ENCODE data around the gene MSRB2.

Gene MSRB2

DNA sequence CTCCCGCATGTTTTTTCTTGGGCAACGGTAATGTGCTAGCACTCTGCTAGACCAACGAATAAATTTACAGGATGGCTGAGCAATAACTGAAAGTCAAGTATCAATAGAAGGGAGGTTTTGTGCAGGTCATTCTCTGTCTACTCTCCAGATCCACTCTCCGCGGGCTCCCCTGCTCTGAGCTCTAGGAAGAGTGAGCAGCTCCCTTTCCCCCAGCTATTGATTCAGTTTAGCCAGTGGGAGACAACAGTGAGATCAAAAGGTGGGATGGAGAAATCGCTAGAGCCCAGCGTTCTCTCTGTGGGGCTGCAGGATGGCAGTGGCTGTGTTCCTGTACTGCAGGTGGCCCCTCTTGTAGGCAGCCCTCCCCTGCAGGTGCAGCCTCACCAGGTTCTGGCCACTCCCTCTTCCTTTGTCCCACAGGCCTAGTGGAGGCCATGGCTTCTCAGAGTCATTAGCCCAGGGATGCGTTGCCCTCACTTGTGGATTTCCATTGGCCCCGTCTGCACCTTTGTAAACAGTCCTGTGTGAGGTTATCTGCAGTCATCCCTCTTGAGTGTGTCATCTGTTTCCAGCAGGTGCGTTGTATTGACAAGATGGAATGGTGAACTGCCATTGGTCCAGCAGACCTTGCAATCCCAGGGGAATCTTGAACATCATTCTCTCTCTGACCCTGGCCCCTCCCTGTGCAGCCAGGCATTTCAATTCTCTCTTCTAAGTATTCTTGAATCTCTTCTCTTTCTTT is 11.1 kb downstream of the MSRB2 start:
- H3K9me3 Mint-ChIP-seq, result no peaks in the 10 kb centered on the region
- no peaks in the 10 kb centered on the region for H3K27me3 Mint-ChIP-seq
- H3K27ac Mint-ChIP-seq (ENCODE audit: low read depth), result no peak overlapping the region
- ATAC-seq (replicated peaks; ENCODE audit: extremely low read depth, poor library complexity, severe bottlenecking), result no peak
- no peak overlapping the region for H3K4me3 Mint-ChIP-seq
- DNase-seq (ENCODE audit: low spot score in 2 of 2), result no peak
- no peaks in the 10 kb centered on the region for H3K4me1 Mint-ChIP-seq
- H3K36me3 Mint-ChIP-seq (ENCODE audit: insufficient read depth), result peaks cover 10% of the 10 kb centered on the region

DNA sequence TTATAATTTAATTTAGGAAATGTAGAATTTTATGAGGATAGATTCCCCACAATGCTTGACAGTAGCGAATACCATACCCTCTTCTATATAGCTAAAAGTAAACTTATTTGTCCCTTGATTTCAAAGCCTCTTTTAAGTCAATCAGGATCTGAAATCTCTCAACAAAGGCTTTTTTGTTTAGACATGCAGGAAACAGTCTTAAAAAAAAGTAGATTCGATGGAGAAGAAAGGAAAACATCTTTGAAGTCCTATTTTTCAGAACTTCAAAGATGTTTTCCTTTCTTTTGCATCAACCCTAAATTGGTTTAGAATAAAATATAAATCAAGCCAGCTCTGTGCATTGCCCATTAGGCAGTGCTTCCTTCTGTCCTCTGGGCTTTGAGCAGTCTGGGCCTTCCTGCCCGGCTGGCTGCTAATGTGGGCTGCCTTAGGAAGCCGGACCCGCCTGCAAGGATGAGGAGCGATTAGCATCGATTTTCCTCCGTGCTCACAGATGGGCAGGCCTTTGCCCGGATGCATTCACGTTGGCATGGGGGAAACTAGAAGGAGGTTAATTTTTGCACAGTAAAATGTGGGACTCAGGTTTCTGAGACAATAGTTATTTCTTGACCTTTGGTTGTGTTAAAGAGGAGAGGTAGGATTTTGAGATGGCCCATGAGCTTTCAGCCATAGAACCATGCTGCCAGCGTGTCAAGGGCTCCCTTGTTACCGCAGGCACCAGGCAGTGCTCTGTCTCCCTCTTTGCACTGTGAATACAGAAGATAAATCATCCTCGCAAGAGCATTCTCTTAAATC is 15.5 kb downstream of the MSRB2 start:
- Mint-ChIP-seq H3K4me3 (no peak overlapping the region), H3K4me1 (no peaks in the 10 kb centered on the region), H3K27ac (ENCODE audit: low read depth) (no peak overlapping the region), H3K27me3 (no peaks in the 10 kb centered on the region), H3K9me3 (no peaks in the 10 kb centered on the region), H3K36me3 (ENCODE audit: insufficient read depth) (peaks cover 17% of the 10 kb centered on the region)
- DNase-seq (ENCODE audit: low spot score in 2 of 2), result no peak
- no peak for ATAC-seq (replicated peaks; ENCODE audit: extremely low read depth, poor library complexity, severe bottlenecking)

- H3K27ac Mint-ChIP-seq (ENCODE audit: low read depth), result no peak overlapping the region
- H3K9me3 Mint-ChIP-seq, result no peaks in the 10 kb centered on the region
- H3K36me3 Mint-ChIP-seq (ENCODE audit: insufficient read depth), result peaks cover 19% of the 10 kb centered on the region
- no peak for ATAC-seq (replicated peaks; ENCODE audit: extremely low read depth, poor library complexity, severe bottlenecking)
- no peaks in the 10 kb centered on the region for H3K4me1 Mint-ChIP-seq
- H3K27me3 Mint-ChIP-seq, result no peaks in the 10 kb centered on the region
- DNase-seq (ENCODE audit: low spot score in 2 of 2), result no peak
- no peak overlapping the region for H3K4me3 Mint-ChIP-seq
Measured at GRCh38 chr10:23111517-23112286, 16.3 kb downstream of the MSRB2 start.

GRCh38 chr10:23114228-23114850 is 19.0 kb downstream of the MSRB2 start:
- Mint-ChIP-seq H3K4me3 (no peak overlapping the region), H3K27me3 (no peaks in the 10 kb centered on the region), H3K27ac (ENCODE audit: low read depth) (no peak overlapping the region), H3K9me3 (no peaks in the 10 kb centered on the region), H3K36me3 (ENCODE audit: insufficient read depth) (peaks cover 23% of the 10 kb centered on the region), H3K4me1 (no peaks in the 10 kb centered on the region)
- DNase-seq (ENCODE audit: low spot score in 2 of 2) (no peak), ATAC-seq (replicated peaks; ENCODE audit: extremely low read depth, poor library complexity, severe bottlenecking) (no peak)

- no peak for DNase-seq (ENCODE audit: low spot score in 2 of 2)
- Mint-ChIP-seq H3K36me3 (ENCODE audit: insufficient read depth) (peaks cover 28% of the 10 kb centered on the region), H3K9me3 (no peaks in the 10 kb centered on the region), H3K27ac (ENCODE audit: low read depth) (no peak overlapping the region), H3K27me3 (no peaks in the 10 kb centered on the region), H3K4me3 (no peak overlapping the region), H3K4me1 (no peaks in the 10 kb centered on the region)
- no peak for ATAC-seq (replicated peaks; ENCODE audit: extremely low read depth, poor library complexity, severe bottlenecking)
Measured at GRCh38 chr10:23116486-23117205, 21.3 kb downstream of the MSRB2 start.

GRCh38 chr10:23120001-23120934 is 24.9 kb downstream of the MSRB2 start:
- H3K27me3 Mint-ChIP-seq, result no peaks in the 10 kb centered on the region
- no peaks in the 10 kb centered on the region for H3K9me3 Mint-ChIP-seq
- H3K4me3 Mint-ChIP-seq, result no peak overlapping the region
- peaks cover 15% of the 10 kb centered on the region for H3K36me3 Mint-ChIP-seq (ENCODE audit: insufficient read depth)
- no peaks in the 10 kb centered on the region for H3K4me1 Mint-ChIP-seq
- DNase-seq (ENCODE audit: low spot score in 2 of 2) (no peak), ATAC-seq (replicated peaks; ENCODE audit: extremely low read depth, poor library complexity, severe bottlenecking) (no peak)
- H3K27ac Mint-ChIP-seq (ENCODE audit: low read depth), result peak overlapping the region; percentile 72

DNA sequence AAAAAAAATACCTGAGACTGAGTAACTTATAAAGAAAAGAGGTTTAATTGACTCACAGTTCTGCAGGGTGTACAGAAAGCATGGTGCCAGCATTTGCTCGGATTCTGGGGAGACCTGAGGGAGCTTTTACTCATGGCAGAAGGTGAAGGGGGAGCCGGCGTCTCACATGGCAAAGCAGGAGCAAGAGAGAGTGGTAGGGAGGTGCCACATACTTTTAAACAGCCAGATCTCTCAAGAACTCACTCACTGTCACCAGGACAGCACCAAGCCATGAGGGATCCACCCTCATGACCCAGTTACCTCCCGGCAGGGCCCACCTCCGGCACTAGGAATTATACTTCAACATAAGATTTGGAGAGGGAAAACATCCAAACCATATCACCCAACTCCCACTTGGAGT is 25.8 kb downstream of the MSRB2 start:
- no peak for ATAC-seq (replicated peaks; ENCODE audit: extremely low read depth, poor library complexity, severe bottlenecking)

DNA sequence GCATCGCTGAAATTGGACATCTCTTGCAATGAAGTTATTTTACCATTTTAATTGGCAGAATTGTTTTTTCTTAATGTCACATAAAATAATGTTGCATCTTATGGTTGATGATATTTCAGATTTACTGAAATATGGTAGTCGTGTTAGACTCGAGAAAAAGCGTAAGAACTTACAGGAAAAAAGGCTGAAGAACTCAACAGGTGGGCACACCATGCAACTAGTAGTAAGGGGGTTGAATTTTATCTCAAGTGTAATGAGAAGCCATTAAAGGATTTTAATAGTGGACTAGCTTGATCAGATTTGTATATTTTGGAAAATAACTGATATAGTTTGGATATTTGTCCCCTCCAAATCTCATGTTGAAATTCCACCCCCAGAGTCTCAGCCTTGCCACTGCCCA is 41.1 kb downstream of the MSRB2 start:
- ATAC-seq (replicated peaks; ENCODE audit: extremely low read depth, poor library complexity, severe bottlenecking), result no peak
- Mint-ChIP-seq H3K36me3 (ENCODE audit: insufficient read depth) (no peaks in the 10 kb centered on the region), H3K9me3 (peaks cover 12% of the 10 kb centered on the region), H3K4me3 (no peak overlapping the region), H3K4me1 (no peaks in the 10 kb centered on the region), H3K27ac (ENCODE audit: low read depth) (no peak overlapping the region), H3K27me3 (peaks cover 29% of the 10 kb centered on the region)
- DNase-seq (ENCODE audit: low spot score in 2 of 2), result no peak

More for the DNA sequence above, 25.8 kb downstream of the MSRB2 start:
- Mint-ChIP-seq H3K4me1 (no peaks in the 10 kb centered on the region), H3K27ac (ENCODE audit: low read depth) (peak overlapping the region; percentile 72), H3K9me3 (no peaks in the 10 kb centered on the region), H3K27me3 (no peaks in the 10 kb centered on the region), H3K4me3 (no peak overlapping the region), H3K36me3 (ENCODE audit: insufficient read depth) (peaks cover 14% of the 10 kb centered on the region)
- DNase-seq (ENCODE audit: low spot score in 2 of 2), result no peak

DNA sequence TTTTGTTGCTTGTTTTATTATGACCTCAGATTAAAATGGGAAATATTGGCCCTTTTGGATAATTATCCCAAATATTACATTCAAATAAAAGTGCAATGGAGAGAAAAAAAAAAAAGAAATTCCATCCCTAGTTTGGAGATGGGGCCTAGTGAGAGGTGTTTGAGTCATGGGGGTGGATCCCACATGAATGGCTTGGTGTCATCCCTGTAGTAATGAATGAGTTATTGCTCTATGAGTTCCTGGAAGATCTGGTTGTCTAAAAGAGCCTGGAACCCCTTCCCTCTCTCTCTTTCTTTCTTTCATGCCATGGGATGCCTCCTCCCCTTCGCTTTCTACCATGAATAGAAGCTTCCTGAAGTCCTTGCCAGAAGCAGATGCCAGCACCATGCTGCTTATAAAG is 44.3 kb downstream of the MSRB2 start:
- no peak overlapping the region for H3K27ac Mint-ChIP-seq (ENCODE audit: low read depth)
- no peaks in the 10 kb centered on the region for H3K4me1 Mint-ChIP-seq
- DNase-seq (ENCODE audit: low spot score in 2 of 2) (no peak), ATAC-seq (replicated peaks; ENCODE audit: extremely low read depth, poor library complexity, severe bottlenecking) (no peak)
- peaks cover 24% of the 10 kb centered on the region for H3K27me3 Mint-ChIP-seq
- no peak overlapping the region for H3K4me3 Mint-ChIP-seq
- peaks cover 6% of the 10 kb centered on the region for H3K9me3 Mint-ChIP-seq
- H3K36me3 Mint-ChIP-seq (ENCODE audit: insufficient read depth), result no peaks in the 10 kb centered on the region

DNA sequence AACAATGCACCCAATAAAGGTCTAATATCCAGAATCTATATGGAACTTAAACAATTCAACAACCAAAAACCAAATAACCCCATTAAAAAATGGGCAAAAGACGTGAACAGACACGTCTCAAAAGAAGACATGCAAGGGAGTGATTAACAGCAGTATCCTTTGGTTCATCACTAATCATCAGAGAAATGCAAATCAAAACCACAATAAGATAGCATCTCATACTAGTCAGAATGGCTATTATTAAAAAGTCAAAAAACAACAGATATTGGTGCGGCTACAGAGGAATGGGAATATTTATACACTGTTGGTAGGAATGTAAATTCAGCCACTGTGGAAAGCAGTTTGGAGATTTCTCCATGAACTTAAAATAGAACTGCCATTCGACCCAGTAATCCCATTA is 46.6 kb downstream of the MSRB2 start:
- no peak overlapping the region for H3K4me3 Mint-ChIP-seq
- ATAC-seq (replicated peaks; ENCODE audit: extremely low read depth, poor library complexity, severe bottlenecking) (no peak), DNase-seq (ENCODE audit: low spot score in 2 of 2) (no peak)
- H3K9me3 Mint-ChIP-seq, result peaks cover 6% of the 10 kb centered on the region
- H3K27me3 Mint-ChIP-seq, result peaks cover 32% of the 10 kb centered on the region
- no peaks in the 10 kb centered on the region for H3K4me1 Mint-ChIP-seq
- no peaks in the 10 kb centered on the region for H3K36me3 Mint-ChIP-seq (ENCODE audit: insufficient read depth)
- no peak overlapping the region for H3K27ac Mint-ChIP-seq (ENCODE audit: low read depth)

GRCh38 chr10:23146258-23146657 is 50.9 kb downstream of the MSRB2 start:
- Mint-ChIP-seq H3K4me1 (no peaks in the 10 kb centered on the region), H3K27ac (ENCODE audit: low read depth) (no peak overlapping the region), H3K4me3 (no peak overlapping the region), H3K27me3 (peaks cover 35% of the 10 kb centered on the region), H3K36me3 (ENCODE audit: insufficient read depth) (peaks cover 1% of the 10 kb centered on the region), H3K9me3 (no peaks in the 10 kb centered on the region)
- no peak for ATAC-seq (replicated peaks; ENCODE audit: extremely low read depth, poor library complexity, severe bottlenecking)
- no peak for DNase-seq (ENCODE audit: low spot score in 2 of 2)

Data from central memory CD8-positive, alpha-beta T cell (primary cell).